Kidney epithelial cell (primary cell): ENCODE data around the gene SLC29A4. TPM values are rescaled to one million over a fixed set of nuclear protein-coding genes. Genes with fewer than 3 reads are reported as not detected.
A peak's percentile ranks its signal among the peaks of the same experiment; 100 is the strongest.
"Not testable (repeated sequence)": the region's sequence is repeated elsewhere in the genome, so short reads cannot be mapped to it uniquely, and the experiment has no call there.

ENCODE experiments used
- DNase-seq: peaks from one replicate; pipeline ENCODE4 v3.0.0-alpha.2; 2010; ENCODE audit warnings: low read depth
- H3K27me3 ChIP-seq: 2 replicates; pipeline ENCODE4 v1.6.0; 2011; ENCODE audit warnings: low read length; ENCODE audit not compliant: control insufficient read depth, insufficient read depth
- H3K36me3 ChIP-seq: 2 replicates; pipeline ENCODE4 v1.5.1; 2011; ENCODE audit warnings: low read length; ENCODE audit not compliant: control insufficient read depth, insufficient read depth
- H3K4me3 ChIP-seq: 2 replicates; pipeline ENCODE4 v1.5.1; 2011; ENCODE audit warnings: low read depth, mild to moderate bottlenecking, control low read depth, low read length
- total RNA-seq: library from RNA; depleted of rRNA; stranded (reverse); fragments of >200 nt; gene quantifications from 2 replicates; pipeline ENCODE4 v1.2.3, GENCODE V29; 2015
- TF ChIP-seq, protein P1 (sequence below): IDR thresholded peaks from 2 replicates; pipeline ENCODE4 v1.5.1; 2011; ENCODE audit warnings: mild to moderate bottlenecking, moderate library complexity, low read length, control low read depth, inconsistent platforms; ENCODE audit not compliant: insufficient read depth, poor library complexity, severe bottlenecking

Gene SLC29A4
- total RNA-seq, 1 donor from 2014 or later = 6.1 TPM

DNA sequence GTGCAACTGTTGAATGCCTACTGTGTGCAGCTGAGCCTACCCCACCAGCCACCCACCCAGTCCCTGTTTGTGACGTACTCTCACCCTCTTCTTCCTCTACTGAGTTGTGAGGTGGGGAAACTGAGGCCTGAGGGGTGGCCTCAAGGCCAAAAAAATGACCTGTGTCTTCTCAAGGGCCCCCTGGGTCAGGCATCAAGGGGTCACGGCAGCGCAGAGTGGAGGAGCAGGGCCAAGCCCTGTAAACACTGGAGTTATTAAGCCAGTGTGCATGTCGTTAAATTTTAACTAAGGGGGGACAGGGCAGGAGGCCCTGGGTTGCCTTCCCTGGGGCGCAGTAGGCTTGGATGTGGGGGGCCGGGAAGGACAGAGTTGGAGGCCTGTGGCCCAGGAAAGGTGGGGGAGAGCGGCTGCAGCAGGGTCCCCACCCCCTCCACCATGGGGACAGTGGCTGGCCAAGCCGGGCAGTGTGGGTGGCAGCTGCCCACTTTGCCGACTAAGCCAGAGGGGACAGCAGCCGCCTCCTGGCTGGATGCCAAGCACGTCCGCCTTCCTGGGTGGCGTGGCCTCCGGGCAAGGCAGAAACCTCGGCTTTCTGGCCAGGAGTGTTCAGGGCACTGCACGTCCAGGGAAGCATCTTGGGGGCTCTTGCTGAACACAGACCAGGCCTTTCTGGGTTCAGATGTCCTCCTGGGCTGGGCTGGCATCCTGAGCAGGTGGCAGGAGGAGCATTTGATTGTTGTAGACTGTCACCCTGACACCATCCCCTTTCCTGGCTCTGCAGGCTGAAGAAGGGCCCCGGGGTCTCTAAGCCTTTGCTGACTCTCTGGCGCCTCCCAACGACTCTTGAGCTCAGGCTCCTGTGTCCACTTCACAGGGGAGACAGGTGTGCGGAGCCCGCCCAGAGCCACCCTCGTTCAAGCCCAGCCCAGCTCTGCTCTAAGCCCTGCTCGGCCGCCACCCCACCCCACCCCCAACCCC, 1.9 kb downstream of the SLC29A4 start:
- Histone ChIP-seq H3K36me3 (no peaks in the 10 kb centered on the region), H3K4me3 (no peak overlapping the region), H3K27me3 (peaks cover 6% of the 10 kb centered on the region)
- TF ChIP-seq, protein P1, sequence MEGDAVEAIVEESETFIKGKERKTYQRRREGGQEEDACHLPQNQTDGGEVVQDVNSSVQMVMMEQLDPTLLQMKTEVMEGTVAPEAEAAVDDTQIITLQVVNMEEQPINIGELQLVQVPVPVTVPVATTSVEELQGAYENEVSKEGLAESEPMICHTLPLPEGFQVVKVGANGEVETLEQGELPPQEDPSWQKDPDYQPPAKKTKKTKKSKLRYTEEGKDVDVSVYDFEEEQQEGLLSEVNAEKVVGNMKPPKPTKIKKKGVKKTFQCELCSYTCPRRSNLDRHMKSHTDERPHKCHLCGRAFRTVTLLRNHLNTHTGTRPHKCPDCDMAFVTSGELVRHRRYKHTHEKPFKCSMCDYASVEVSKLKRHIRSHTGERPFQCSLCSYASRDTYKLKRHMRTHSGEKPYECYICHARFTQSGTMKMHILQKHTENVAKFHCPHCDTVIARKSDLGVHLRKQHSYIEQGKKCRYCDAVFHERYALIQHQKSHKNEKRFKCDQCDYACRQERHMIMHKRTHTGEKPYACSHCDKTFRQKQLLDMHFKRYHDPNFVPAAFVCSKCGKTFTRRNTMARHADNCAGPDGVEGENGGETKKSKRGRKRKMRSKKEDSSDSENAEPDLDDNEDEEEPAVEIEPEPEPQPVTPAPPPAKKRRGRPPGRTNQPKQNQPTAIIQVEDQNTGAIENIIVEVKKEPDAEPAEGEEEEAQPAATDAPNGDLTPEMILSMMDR = peak; percentile 72
- no peak for DNase-seq

GRCh38 chr7:5286933-5287332, 4.2 kb downstream of the SLC29A4 start:
- H3K27me3 ChIP-seq = peaks cover 2% of the 10 kb centered on the region
- TF ChIP-seq, protein P1 = no peak
- no peak for DNase-seq
- no peak overlapping the region for H3K4me3 ChIP-seq
- no peaks in the 10 kb centered on the region for H3K36me3 ChIP-seq

DNA sequence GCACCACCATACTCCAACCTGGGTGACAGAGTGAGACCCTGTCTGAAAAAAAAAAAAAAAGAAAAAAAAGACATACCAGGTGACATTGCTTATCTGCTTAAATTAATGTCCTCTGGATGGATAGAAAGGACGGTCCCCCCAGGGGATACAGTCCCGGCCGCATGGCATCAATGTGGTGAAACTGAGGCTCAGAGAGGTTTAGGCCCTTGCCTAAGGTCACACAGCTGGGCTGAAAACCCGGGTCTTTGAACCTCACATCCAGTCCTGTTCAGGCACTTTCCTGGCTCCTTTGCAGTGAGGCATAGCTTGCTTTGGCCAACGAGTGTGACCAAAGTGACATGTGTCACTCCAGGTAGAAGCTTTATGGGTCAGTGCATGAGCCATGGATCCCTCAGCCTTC, 4.6 kb downstream of the SLC29A4 start:
- H3K36me3 ChIP-seq, H3K4me3 ChIP-seq, H3K27me3 ChIP-seq, DNase-seq: not testable (repeated sequence)

- Histone ChIP-seq H3K4me3 (no peak overlapping the region), H3K36me3 (no peaks in the 10 kb centered on the region), H3K27me3 (peaks cover 2% of the 10 kb centered on the region)
- DNase-seq = no peak
- TF ChIP-seq, protein P1 = no peak
Observed at GRCh38 chr7:5287802-5288201, 5.1 kb downstream of the SLC29A4 start.

GRCh38 chr7:5288560-5288959, 5.8 kb downstream of the SLC29A4 start:
- not testable (repeated sequence) for DNase-seq, H3K36me3 ChIP-seq, H3K4me3 ChIP-seq, H3K27me3 ChIP-seq

GRCh38 chr7:5289355-5289754, 6.6 kb downstream of the SLC29A4 start:
- no peak overlapping the region for H3K4me3 ChIP-seq
- H3K27me3 ChIP-seq = no peaks in the 10 kb centered on the region
- TF ChIP-seq, protein P1 = no peak
- H3K36me3 ChIP-seq = no peaks in the 10 kb centered on the region
- DNase-seq = no peak

GRCh38 chr7:5291301-5291700, 8.6 kb downstream of the SLC29A4 start:
- DNase-seq = no peak
- no peaks in the 10 kb centered on the region for H3K27me3 ChIP-seq
- no peaks in the 10 kb centered on the region for H3K36me3 ChIP-seq
- H3K4me3 ChIP-seq = no peak overlapping the region
- TF ChIP-seq, protein P1 = no peak

GRCh38 chr7:5291711-5292335, 9.1 kb downstream of the SLC29A4 start:
- H3K36me3 ChIP-seq, H3K4me3 ChIP-seq, DNase-seq, H3K27me3 ChIP-seq: not testable (repeated sequence)
